ENCODE data around the gene LTF. TPM values are rescaled to one million over a fixed set of nuclear protein-coding genes. Genes with fewer than 3 reads are reported as not detected.

LTF gene
- total RNA-seq, result not detected

DNA sequence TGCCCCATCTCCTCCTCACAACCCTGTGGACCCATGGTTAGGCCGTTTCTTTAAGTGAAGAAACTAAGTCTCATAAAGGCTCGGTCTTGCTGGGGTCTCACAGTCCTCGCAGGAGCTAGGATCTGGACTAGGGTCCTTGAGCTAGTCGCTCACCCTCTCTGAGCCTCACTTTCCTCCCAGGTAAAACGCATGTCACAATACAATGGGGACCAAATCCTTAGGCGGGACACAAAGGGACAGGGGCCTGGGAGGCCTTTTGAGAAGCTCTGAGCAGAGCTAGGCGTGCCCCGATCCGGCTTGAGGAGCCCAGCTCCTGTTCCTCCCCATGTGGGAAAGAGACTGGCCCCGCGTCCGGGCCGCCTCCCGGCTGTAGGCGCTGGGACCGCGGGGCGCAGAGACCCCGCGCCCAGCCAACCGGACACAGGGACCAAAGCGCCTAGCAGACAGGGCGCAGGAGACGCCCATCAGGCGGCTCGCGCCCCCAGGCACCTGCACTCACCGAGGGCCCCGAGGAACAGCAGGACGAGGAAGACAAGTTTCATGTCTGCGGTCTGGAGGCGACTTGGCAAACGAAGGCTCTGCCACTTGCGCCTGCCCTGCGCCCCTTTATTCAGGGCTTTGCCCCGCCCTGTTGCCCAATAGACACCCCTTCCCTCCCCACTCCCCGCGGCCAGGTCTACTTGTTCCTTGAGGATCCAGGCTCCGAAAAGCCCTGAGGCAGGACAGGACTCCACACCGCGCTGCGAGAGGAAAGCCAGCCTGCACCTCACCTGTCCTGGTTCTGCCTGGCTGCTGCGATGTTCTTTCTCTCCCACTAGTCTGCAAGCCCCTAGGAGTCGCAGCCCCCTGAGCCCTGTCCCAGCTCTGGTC, at the start of gene LTF:
LTF (minus strand) TSS at position 580 of the 870 bp plus-strand sequence; CDS start at position 542, 38 bp downstream.
- no peak for DNase-seq
- Mint-ChIP-seq H3K4me1 (peaks cover 2% of the 10 kb centered on the region), H3K4me3 (no peak within 1 kb of the TSS), H3K27ac (no peak within 1 kb of the TSS), H3K9me3 (no peaks in the 10 kb centered on the region), H3K27me3 (peaks cover 48% of the 10 kb centered on the region), H3K36me3 (no peaks in the 10 kb centered on the region)

- Mint-ChIP-seq H3K4me3 (no peak overlapping the region), H3K27me3 (no peaks in the 10 kb centered on the region), H3K27ac (no peak overlapping the region)
Measured at GRCh38 chr3:46512191-46512749, 47.6 kb upstream of the LTF start.

DNA sequence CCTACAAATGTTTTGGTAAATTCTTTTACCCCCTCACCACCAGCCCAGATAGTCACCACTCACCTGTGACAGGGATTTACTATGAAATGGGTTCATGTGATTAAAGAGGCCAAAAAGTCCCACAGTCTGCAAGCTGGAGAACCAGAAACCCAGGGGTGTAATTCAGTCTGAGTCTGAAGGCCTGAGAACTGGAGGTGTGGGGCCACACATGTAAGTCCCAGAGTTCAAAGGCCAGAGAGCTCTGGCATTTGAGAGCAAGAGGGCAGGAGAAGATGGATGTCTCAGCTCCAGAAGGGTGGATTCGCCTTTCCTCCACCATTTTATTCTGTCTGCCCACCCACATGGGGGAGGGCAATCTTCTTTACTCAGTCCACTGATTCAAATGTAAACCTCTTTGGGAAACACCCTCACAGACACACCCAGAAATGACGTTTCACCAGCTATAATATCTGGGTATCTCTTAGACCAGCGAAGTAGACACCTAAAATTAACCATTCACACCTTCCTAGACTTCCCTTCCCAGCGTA, 45.0 kb upstream of the LTF start:
- Mint-ChIP-seq H3K9me3 (peaks cover 4% of the 10 kb centered on the region), H3K27me3 (no peaks in the 10 kb centered on the region), H3K4me3 (no peak overlapping the region), H3K4me1 (peaks cover 9% of the 10 kb centered on the region), H3K36me3 (peaks cover 3% of the 10 kb centered on the region), H3K27ac (no peak overlapping the region)
- DNase-seq, result no peak

More at GRCh38 chr3:46512191-46512749, 47.6 kb upstream of the LTF start:
- Mint-ChIP-seq H3K9me3 (no peaks in the 10 kb centered on the region), H3K4me1 (peaks cover 3% of the 10 kb centered on the region), H3K36me3 (no peaks in the 10 kb centered on the region)
- DNase-seq, result no peak

DNA sequence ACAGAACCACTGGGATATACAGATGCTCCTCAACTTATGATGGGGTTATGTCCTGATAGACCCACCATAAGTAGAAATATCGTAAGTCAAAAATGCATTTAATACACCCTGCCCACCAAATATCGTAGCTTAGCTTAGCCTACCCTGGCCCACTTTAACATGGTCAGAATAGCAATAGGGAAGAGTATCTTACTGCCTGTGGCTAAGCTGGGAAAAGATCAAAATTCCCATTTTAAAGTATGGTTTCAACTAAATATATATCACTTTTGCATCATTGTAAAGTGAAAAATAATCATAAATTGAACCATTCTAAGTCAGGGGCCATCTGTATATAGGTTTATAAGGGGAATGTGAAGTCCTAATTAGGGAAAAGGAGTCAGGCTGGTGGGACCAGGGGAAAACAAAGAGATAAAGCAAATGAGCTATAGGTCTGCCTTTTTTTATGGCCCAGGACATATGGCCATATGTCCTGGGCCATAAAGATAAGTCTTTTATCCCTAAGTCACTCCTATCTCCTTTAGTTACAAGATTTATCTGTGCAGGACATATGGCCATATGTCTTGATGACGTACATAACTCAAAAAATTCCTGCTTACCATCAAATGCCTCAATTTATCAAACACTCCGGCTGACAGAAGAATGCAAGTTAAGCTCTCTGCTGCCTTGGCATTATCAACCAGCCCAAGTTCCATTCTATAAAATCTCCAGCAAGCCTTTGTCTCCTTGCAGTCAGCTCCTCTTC, 44.3 kb upstream of the LTF start:
- Mint-ChIP-seq H3K4me3 (no peak overlapping the region), H3K9me3 (peaks cover 6% of the 10 kb centered on the region), H3K4me1 (peaks cover 11% of the 10 kb centered on the region), H3K36me3 (peaks cover 3% of the 10 kb centered on the region), H3K27me3 (no peaks in the 10 kb centered on the region), H3K27ac (no peak overlapping the region)
- DNase-seq, result no peak

DNA sequence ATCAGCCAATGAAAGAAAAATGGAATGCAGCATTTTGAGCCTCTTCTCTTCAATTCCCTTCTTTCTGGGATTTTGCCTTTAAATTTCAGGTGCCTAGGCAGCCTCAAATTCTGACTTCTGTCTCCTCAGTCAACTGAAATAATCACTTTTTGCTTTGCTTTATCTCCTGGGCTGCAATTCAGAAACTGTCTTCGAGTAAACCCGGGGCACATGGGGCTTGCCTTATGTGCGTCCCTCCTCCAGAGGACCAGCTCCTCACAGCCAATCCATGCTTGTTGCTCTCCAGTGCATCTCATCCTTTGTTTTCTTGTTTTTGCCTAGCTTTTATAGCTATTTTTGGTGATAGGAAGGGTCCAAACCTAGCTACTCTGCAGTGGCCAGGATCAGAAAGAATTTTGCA, 41.8 kb upstream of the LTF start:
- no peak for DNase-seq
- H3K4me1 Mint-ChIP-seq, result peaks cover 11% of the 10 kb centered on the region
- H3K9me3 Mint-ChIP-seq, result peaks cover 6% of the 10 kb centered on the region
- H3K27ac Mint-ChIP-seq, result no peak overlapping the region
- peaks cover 5% of the 10 kb centered on the region for H3K36me3 Mint-ChIP-seq
- no peaks in the 10 kb centered on the region for H3K27me3 Mint-ChIP-seq
- H3K4me3 Mint-ChIP-seq, result no peak overlapping the region

- H3K27me3 Mint-ChIP-seq, result no peaks in the 10 kb centered on the region
- peaks cover 6% of the 10 kb centered on the region for H3K9me3 Mint-ChIP-seq
- no peak overlapping the region for H3K27ac Mint-ChIP-seq
- peaks cover 5% of the 10 kb centered on the region for H3K36me3 Mint-ChIP-seq
- peaks cover 9% of the 10 kb centered on the region for H3K4me1 Mint-ChIP-seq
- H3K4me3 Mint-ChIP-seq, result no peak overlapping the region
- no peak for DNase-seq
Measured at GRCh38 chr3:46505953-46506352, 41.2 kb upstream of the LTF start.

DNA sequence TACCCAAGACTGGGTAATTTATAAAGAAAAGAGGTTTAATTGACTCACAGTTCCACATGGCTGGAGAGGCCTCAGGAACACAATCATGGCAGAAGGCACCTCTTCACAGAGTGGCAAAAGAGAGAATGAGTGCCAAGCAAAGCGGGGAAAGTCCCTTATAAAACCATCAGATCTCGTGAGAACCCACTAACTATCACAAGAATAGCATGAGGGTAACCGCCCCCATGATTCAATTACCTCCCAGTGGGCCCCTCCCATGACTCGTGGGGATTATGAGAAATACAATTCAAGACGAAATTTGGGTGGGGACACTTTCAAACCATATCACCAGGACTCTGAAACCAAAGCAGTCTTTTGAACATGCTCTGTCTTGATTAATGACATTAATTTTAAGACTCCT, 40.1 kb upstream of the LTF start:
- peaks cover 11% of the 10 kb centered on the region for H3K4me1 Mint-ChIP-seq
- peak; percentile 26 for DNase-seq

DNA sequence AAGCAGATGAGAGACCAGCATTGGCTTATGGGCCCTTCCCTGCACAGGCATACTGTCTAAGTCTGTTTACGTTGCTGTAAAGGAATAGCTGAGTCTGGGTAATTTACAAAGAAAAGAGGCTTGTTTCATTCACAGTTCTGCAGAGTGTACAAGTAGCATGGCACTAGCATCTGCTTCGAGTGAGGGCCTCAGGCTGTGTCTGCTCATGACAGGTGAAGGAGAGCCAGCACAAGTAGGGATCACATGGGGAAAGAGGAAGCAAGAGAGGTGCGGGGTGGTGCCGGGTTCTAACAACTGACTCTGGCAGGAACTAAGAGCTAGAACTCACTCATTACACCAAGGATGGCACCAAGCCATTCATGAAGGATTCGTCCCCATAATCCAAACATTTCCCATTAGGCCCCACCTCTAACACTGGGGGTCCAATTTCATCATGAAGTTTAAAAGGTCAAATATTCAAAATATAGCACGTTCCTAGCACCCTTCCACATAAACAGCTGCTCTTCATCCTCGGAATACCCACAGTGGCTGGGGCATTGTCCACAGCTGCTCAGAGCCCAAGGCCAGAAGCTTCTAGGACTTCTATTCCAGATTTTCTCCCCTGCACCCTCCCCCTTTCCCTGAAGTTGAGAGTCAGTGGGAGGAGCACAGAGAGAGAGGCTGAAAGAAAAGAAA, 38.6 kb upstream of the LTF start:
- DNase-seq, result no peak
- Mint-ChIP-seq H3K4me1 (peaks cover 11% of the 10 kb centered on the region), H3K27me3 (no peaks in the 10 kb centered on the region), H3K36me3 (peaks cover 5% of the 10 kb centered on the region), H3K27ac (no peak overlapping the region), H3K9me3 (peaks cover 6% of the 10 kb centered on the region), H3K4me3 (no peak overlapping the region)

More for the DNA sequence above, 40.1 kb upstream of the LTF start:
- peaks cover 5% of the 10 kb centered on the region for H3K36me3 Mint-ChIP-seq
- no peak overlapping the region for H3K27ac Mint-ChIP-seq
- H3K9me3 Mint-ChIP-seq, result peaks cover 6% of the 10 kb centered on the region
- H3K27me3 Mint-ChIP-seq, result no peaks in the 10 kb centered on the region
- H3K4me3 Mint-ChIP-seq, result no peak overlapping the region

DNA sequence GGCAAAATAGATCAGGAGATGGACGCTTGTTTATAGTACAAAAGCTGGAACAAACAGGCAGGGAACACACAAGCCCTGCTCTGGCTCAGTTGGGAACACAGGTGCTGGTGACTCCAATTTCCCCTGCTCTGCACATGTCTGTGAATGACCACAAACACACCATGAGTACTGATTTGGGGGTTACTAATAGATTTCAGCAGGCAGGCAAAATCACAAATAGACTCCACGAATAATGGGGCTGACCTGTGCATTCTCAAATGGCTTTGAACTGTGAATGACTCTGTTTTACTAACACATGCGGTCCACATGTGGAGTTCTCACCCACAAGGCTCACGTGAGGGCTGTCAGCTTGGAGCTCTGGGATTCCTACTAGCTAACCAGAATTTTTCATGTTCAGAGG, 37.0 kb upstream of the LTF start:
- H3K36me3 Mint-ChIP-seq, result peaks cover 4% of the 10 kb centered on the region
- H3K27ac Mint-ChIP-seq, result no peak overlapping the region
- peaks cover 6% of the 10 kb centered on the region for H3K9me3 Mint-ChIP-seq
- H3K4me3 Mint-ChIP-seq, result no peak overlapping the region
- no peaks in the 10 kb centered on the region for H3K27me3 Mint-ChIP-seq
- H3K4me1 Mint-ChIP-seq, result peaks cover 11% of the 10 kb centered on the region
- no peak for DNase-seq

DNA sequence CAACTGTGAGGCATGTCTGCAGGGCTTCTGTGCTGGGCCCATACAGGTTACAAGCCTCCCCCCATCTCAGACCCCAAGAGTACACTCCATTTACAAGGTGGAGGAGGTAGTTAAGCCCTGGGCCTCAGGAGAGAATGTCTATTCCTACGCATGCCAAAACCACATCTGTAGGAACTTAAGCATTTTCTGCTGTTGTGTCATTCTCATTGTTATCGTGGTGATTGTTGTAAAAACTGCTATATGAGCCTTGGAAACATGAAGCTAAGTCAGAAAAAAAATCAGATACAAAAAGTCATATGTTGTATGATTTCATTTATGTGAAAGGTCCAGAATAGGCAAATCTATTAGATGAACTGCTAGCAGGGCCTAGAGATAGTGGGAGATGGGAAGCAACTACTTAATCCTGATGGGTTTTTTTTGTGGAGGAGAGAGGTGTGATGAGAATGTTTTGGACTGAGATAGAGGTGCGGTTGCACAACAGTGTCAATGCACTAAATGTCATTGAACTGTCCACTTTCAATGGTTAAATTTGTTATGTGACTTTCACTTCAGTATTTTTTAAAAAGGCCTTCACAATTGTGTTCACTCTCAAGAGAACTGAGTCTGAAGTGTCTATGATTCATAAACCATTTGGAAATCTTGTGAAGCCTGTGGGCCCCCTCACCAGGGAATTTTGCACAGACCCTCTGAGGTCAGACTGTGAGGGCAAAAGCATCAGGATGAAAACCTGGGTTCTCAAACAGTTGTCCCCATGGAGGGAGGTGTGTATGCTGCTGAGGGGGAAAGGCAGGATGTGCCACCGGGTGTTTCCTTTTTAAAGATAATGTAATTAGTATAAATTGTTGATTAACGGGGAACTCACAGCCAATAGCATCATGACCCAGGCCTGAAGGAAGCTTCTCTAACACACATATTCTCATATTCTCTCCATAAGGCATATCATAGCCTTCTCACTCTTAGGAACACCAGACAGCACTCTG, 36.2 kb upstream of the LTF start:
- peaks cover 6% of the 10 kb centered on the region for H3K9me3 Mint-ChIP-seq
- no peak for DNase-seq
- no peak overlapping the region for H3K4me3 Mint-ChIP-seq
- H3K27me3 Mint-ChIP-seq, result no peaks in the 10 kb centered on the region
- H3K4me1 Mint-ChIP-seq, result peaks cover 13% of the 10 kb centered on the region
- H3K36me3 Mint-ChIP-seq, result peaks cover 1% of the 10 kb centered on the region
- no peak overlapping the region for H3K27ac Mint-ChIP-seq

GRCh38 chr3:46498916-46499519, 34.3 kb upstream of the LTF start:
- H3K4me1 Mint-ChIP-seq, result peaks cover 4% of the 10 kb centered on the region
- no peaks in the 10 kb centered on the region for H3K9me3 Mint-ChIP-seq
- no peaks in the 10 kb centered on the region for H3K27me3 Mint-ChIP-seq
- DNase-seq, result no peak
- H3K36me3 Mint-ChIP-seq, result peaks cover 1% of the 10 kb centered on the region
- no peak overlapping the region for H3K4me3 Mint-ChIP-seq
- H3K27ac Mint-ChIP-seq, result no peak overlapping the region

- H3K27ac Mint-ChIP-seq, result no peak within 1 kb of the TSS
- no peaks in the 10 kb centered on the region for H3K36me3 Mint-ChIP-seq
Measured at GRCh38 chr3:46497556-46498265, 33.0 kb upstream of the LTF start, which contains the start of gene RTP3. TSS of gene RTP3 (plus strand) at chr3:46497976. CDS start at chr3:46498063, 87 bp downstream.

More at GRCh38 chr3:46497556-46498265, 33.0 kb upstream of the LTF start, which contains the start of gene RTP3:
- H3K27me3 Mint-ChIP-seq, result no peaks in the 10 kb centered on the region
- peaks cover 4% of the 10 kb centered on the region for H3K4me1 Mint-ChIP-seq
- DNase-seq, result no peak
- no peaks in the 10 kb centered on the region for H3K9me3 Mint-ChIP-seq
- H3K4me3 Mint-ChIP-seq, result no peak within 1 kb of the TSS

All from activated naive CD8-positive, alpha-beta T cell treated with anti-CD3 and anti-CD28 coated beads for 36 hours (primary cell).